HepG2 (cell line): Measurements from ENCODE around the gene ACAA2. TPM values are rescaled to one million over a fixed set of nuclear protein-coding genes. Genes with fewer than 3 reads are reported as not detected.

ENCODE experiments used
- ATAC-seq: fragments of 200-7000 bp; cut with Tn5 transposase; 3 replicates; pipeline ENCODE4 v1.9.1; 2020; ENCODE audit warnings: mild to moderate bottlenecking, moderate library complexity
- BruUV-seq: library from RNA; stranded (reverse); fragments of 400-500 nt; replicated peaks from 2 replicates; lab custom pipeline; 2021; lab: Mats Ljungman, UMichigan
- CTCF ChIA-PET: fragments of 300-600 bp; formaldehyde crosslinking; extraction: SDS; loops from one replicate; lab custom pipeline; 2021; ENCODE audit warnings: low total read pairs, inconsistent platforms, low intra/inter-chr PET ratio; lab: Yijun Ruan, JAX
- POLR2A ChIA-PET: fragments of 350-600 bp; sonication (Branson Sonifier 250); formaldehyde crosslinking; loops from one replicate; lab custom pipeline; 2020; ENCODE audit warnings: antibody characterized with exemption, inconsistent platforms; lab: Yijun Ruan, JAX
- DNase-seq: peaks from one replicate; pipeline ENCODE4 v3.0.0-alpha.2; 2015; ENCODE audit warnings: low spot score
- FAIRE-seq: peaks from 3 replicates; lab custom pipeline; 2011; peaks lifted over from hg19 to GRCh38; lab: Jason Lieb, UNC
- H2AFZ ChIP-seq: one replicate; pipeline ENCODE4 v1.6.1; 2011; ENCODE audit warnings: low read length, inconsistent platforms
- H3K27ac ChIP-seq: fragments of 300-600 bp; 3 replicates; pipeline ENCODE4 v1.8.0; 2011; ENCODE audit warnings: mixed run types, mild to moderate bottlenecking, mixed read lengths, low read length, inconsistent platforms; ENCODE audit not compliant: insufficient read depth; ENCODE audit errors: extremely low read length
- H3K27me3 ChIP-seq, 2 experiments: fragments of 200-600 bp in 1 of 2; 2 replicates in 1 of 2; 3 replicates in 1 of 2; pipeline versions ENCODE4 v1.6.0 to v1.8.0; 2011; ENCODE audit warnings: low read length in 2 of 2, mild to moderate bottlenecking in 2 of 2, moderate library complexity in 2 of 2, inconsistent platforms in 1 of 2; ENCODE audit not compliant: insufficient read depth in 2 of 2, control insufficient read depth in 1 of 2
- H3K36me3 ChIP-seq, 2 experiments: fragments of 200-600 bp in 1 of 2; replicated peaks in 1 of 2; 2 replicates in 1 of 2; 3 replicates in 1 of 2; pipeline versions ENCODE4 v1.5.1 to v1.8.0; 2011; ENCODE audit warnings: low read length in 2 of 2, inconsistent platforms in 1 of 2; ENCODE audit not compliant: insufficient read depth in 2 of 2, control insufficient read depth in 1 of 2
- H3K4me1 ChIP-seq: 2 replicates; pipeline ENCODE4 v1.5.1; 2012; ENCODE audit warnings: low read length, inconsistent platforms; ENCODE audit not compliant: insufficient read depth
- H3K4me2 ChIP-seq: 2 replicates; pipeline ENCODE4 v1.6.0; 2011; ENCODE audit warnings: low read depth, low read length, inconsistent platforms
- H3K4me3 ChIP-seq, 3 experiments: fragments of 200-600 bp in 1 of 3; sonication (generic), shearing (Covaris generic) in 1 of 3; replicated peaks in 1 of 3; 2 replicates each; pipeline ENCODE4 v1.5.1; 2011 to 2016; ENCODE audit warnings: low read length in 3 of 3, inconsistent platforms in 2 of 3, low read depth in 2 of 3, mild to moderate bottlenecking in 2 of 3, control low read depth in 1 of 3, mixed read lengths in 1 of 3; ENCODE audit not compliant: insufficient read depth in 1 of 3
- H3K79me2 ChIP-seq: one replicate; pipeline ENCODE4 v1.6.1; 2011; ENCODE audit warnings: low read length, inconsistent platforms; ENCODE audit not compliant: insufficient read depth
- H3K9ac ChIP-seq: 2 replicates; pipeline ENCODE4 v1.6.0; 2011; ENCODE audit warnings: mild to moderate bottlenecking, low read depth, low read length, inconsistent platforms; ENCODE audit not compliant: insufficient read depth
- H3K9me3 ChIP-seq: 2 replicates; pipeline ENCODE4 v1.5.1; 2012; ENCODE audit warnings: mild to moderate bottlenecking, low read length
- H4K20me1 ChIP-seq: 2 replicates; pipeline ENCODE4 v1.6.0; 2011; ENCODE audit warnings: inconsistent platforms, mild to moderate bottlenecking, low read length, moderate library complexity; ENCODE audit not compliant: insufficient read depth
- CREB1 ChIP-seq, 2 experiments: fragments of 450-650 bp in 1 of 2; IDR thresholded peaks; 2 replicates each; pipeline ENCODE4 v1.6.1; 2016 to 2017; ENCODE audit warnings: control low read depth in 1 of 2, mild to moderate bottlenecking in 1 of 2, missing compliant biosample characterization in 1 of 2, missing genetic modification characterization in 1 of 2
- KLF12 ChIP-seq: sonication (generic); formaldehyde crosslinking; IDR thresholded peaks from 2 replicates; pipeline ENCODE4 v1.4.0; 2020; ENCODE audit warnings: missing genetic modification reagents, borderline replicate concordance
- MAZ ChIP-seq, 2 experiments: sonication (generic) in 1 of 2; formaldehyde crosslinking in 1 of 2; IDR thresholded peaks; 2 replicates each; pipeline versions ENCODE4 v1.5.0 to v1.6.1; 2012 to 2020; ENCODE audit warnings: low read depth in 2 of 2, mild to moderate bottlenecking in 2 of 2, borderline replicate concordance in 1 of 2, improper control_type of control experiment in 1 of 2, low read length in 1 of 2, missing genetic modification reagents in 1 of 2, moderate library complexity in 1 of 2
- MTF2 ChIP-seq: sonication (generic); formaldehyde crosslinking; IDR thresholded peaks from 2 replicates; pipeline ENCODE4 v1.5.0; 2020; ENCODE audit warnings: missing genetic modification reagents, borderline replicate concordance
- PITX1 ChIP-seq: sonication (generic); formaldehyde crosslinking; IDR thresholded peaks from 2 replicates; pipeline ENCODE4 v1.5.1; 2020; ENCODE audit warnings: mild to moderate bottlenecking, missing genetic modification reagents
- TFAP4 ChIP-seq: sonication (generic); IDR thresholded peaks from 2 replicates; pipeline ENCODE4 v1.6.1; 2016; ENCODE audit warnings: low read depth, borderline replicate concordance
- ZGPAT ChIP-seq: IDR thresholded peaks from 2 replicates; pipeline ENCODE4 v1.6.1; 2016; ENCODE audit warnings: mild to moderate bottlenecking
- WGBS: methylation state at CpG from one replicate; pipeline ENCODE4 v1.1.6; 2017; ENCODE audit warnings: low lambda C conversion rate; 5-methylcytosine and 5-hydroxymethylcytosine counted together
- in situ Hi-C: cut with HindIII; loops from 2 replicates; pipeline ENCODE4 v1.10.0; 2017; ENCODE audit warnings: low pct_unique_long_range_greater_than_20kb; ENCODE audit not compliant: extremely low pct_ligation_motif_present
- intact Hi-C: fragments of 100-400 bp; cut with micrococcal nuclease; formaldehyde crosslinking; loops from one replicate; pipeline ENCODE4 v1.10.0; 2022; ENCODE audit not compliant: unreplicated experiment
- polyA plus RNA-seq, 8 experiments: library from polyadenylated mRNA; depleted of rRNA in 3 of 8; stranded (reverse) in 7 of 8; unstranded in 1 of 8; fragments of >200 nt; fragmentation: Illumina TruSeq in 4 of 8; extraction: Trizol in 4 of 8; gene quantifications; 2 replicates each; pipeline versions ENCODE4 v1.2.1 to v1.2.3, GENCODE V29; 2011 to 2016; ENCODE audit warnings: low read depth in 4 of 8, missing spikeins in 1 of 8, mixed read lengths in 1 of 8; ENCODE audit not compliant: insufficient read depth in 1 of 8
- total RNA-seq, 5 experiments: library from RNA; depleted of rRNA; stranded (reverse); fragments of >200 nt; fragmentation: Illumina TruSeq; extraction: Trizol; gene quantifications; 2 replicates each; pipeline ENCODE4 v1.2.3, GENCODE V29; 2016; ENCODE audit warnings: low read depth in 1 of 5

The ACAA2 gene
- total and polyA plus RNA-seq, 2 of the 13 experiments (the other 11 are each of a cell fraction or from before 2014, with no cell fraction given), result 51.6 to 182 TPM

- TF ChIP-seq ZGPAT (no peak), MTF2 (no peak), MAZ (IDR thresholded peaks at IDR 0.05; ENCODE audit: borderline replicate concordance, low read depth, low read length) (no peak), MAZ (CRISPR knock-in tag; IDR thresholded peaks at IDR 0.05; ENCODE audit: low read depth) (no peak), TFAP4 (no peak)
These were observed 65.5 kb downstream of the ACAA2 start (continued) for GRCh38 chr18:49747876-49748275.

DNA sequence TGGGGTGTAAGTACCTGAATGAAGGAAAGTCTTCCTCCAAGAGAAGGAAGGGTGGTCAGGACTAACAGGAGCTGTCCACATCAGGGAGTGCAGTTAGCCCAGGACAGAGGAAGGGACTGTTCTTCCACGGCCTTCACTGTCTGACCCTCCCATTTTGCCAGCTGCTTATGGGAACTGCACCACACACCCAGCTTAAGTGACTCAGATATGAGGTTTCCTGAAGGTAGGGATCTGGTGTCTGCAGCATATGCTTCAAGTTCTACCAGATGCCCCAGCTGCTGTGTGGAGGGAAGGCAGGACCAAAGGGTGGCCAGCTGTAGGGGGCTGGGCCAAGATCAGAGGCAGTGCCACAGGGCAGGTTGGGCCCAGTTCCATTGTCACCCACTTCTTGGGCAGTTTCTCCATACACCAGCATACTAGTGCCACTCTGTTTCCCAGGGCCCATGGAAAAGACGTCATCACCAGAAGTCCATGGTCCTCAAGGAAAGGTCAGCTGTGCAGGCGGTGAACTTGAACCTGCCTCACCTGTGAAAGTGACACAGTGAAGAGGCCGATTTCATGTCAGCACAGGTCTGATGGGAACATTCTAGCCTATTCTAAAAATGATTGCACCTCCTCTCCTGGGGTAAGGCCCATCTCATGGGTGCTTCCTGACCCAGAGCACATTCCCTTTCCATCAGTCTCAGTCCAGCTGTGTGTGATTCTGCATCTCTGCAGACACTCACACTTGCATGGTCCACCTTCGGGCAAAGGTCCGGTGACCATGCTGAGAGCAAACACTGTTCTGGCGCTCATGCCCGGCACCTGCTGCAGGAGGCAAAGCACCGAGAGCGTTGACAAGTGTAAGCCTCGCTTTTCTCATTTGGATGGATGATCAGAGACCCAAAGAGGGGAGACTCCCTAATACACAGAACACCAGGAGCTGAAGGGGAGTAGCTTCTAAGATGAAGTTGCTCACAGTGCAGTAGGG lies 68.0 kb downstream of the ACAA2 start:
- CTCF ChIA-PET, result no interaction called here
- intact Hi-C loops (no loop called here), in situ Hi-C loops (no loop called here)
- no peak overlapping the region for H3K27ac ChIP-seq
- no peak for DNase-seq
- H3K4me3 ChIP-seq, result no peak overlapping the region
- H3K27me3 ChIP-seq, result peaks cover 0 to 12% of the 10 kb centered on the region in 2 experiments; a peak in 2 of 5 replicates
- H3K9ac ChIP-seq, result no peak overlapping the region
- no peaks in the 10 kb centered on the region for H3K79me2 ChIP-seq
- H3K36me3 ChIP-seq, result no peaks in the 10 kb centered on the region
- TF ChIP-seq KLF12 (CRISPR knock-in tag) (no peak), PITX1 (CRISPR knock-in tag) (no peak), CREB1 (IDR thresholded peaks at IDR 0.05) (0 out of 2 replicates have a peak, but pooled peaks have one; percentile 36), CREB1 (CRISPR knock-in tag; IDR thresholded peaks at IDR 0.05) (no peak)
- no peaks in the 10 kb centered on the region for H4K20me1 ChIP-seq
- POLR2A ChIA-PET, result no interaction called here
- no peak overlapping the region for H3K4me2 ChIP-seq
- FAIRE-seq, result no peak
- H3K4me1 ChIP-seq, result no peaks in the 10 kb centered on the region; the same call in 1 of the 2 replicates
- no peak overlapping the region for H2AFZ ChIP-seq
- BruUV-seq, result no TSS peak
- 10% methylated on average over 5 of the region's 11 CpGs for WGBS
- ATAC-seq, result peak; percentile 50
- no peaks in the 10 kb centered on the region for H3K9me3 ChIP-seq
